Retina (tissue), 1 donor: ENCODE measurements around the gene C3orf18.

Source experiments
- DNase-seq: peaks from one replicate; pipeline ENCODE4 v3.0.0-alpha.2; 2016

C3orf18 gene

DNA sequence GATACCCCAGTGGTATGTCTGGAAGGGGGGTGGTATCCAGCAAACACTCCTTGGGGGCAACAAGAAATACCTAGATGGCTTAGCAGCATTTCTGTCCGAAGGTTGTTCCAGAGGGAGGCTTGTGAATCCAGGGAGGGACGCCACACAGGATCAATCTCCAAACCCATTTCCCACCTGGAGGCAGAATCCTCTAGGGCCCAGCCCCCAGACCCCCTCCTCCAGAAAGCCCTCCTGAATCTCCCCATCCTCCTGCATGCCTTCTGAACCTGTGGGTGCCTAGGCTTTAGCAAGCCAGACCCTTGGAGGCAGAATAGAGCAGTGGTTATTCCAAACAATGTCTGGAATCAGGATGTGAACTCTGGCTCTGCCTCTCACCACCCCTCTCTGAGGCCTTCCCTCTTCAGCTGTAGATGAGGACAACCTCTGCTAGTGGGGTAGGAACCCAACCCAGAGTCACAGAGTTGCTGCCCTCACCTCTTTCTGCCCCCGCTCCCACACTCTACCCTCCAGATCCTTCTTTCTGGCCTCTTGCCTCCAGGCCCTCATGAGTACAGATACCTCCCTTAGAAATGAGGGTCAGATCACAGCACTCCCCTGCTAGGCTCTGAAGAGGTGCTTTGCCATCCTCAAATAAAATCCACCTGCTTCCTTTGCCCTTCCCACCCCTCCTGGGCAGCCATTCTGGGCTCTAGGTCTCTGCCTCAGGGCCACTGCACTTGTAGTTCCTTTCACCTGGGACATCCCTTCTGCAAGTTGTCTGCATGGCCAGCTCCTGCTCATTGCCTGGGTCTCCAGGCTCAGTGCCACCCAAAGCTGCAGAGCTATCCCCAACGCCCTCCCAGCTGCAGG, 35.9 kb upstream of the C3orf18 start:
- no peak for DNase-seq

DNA sequence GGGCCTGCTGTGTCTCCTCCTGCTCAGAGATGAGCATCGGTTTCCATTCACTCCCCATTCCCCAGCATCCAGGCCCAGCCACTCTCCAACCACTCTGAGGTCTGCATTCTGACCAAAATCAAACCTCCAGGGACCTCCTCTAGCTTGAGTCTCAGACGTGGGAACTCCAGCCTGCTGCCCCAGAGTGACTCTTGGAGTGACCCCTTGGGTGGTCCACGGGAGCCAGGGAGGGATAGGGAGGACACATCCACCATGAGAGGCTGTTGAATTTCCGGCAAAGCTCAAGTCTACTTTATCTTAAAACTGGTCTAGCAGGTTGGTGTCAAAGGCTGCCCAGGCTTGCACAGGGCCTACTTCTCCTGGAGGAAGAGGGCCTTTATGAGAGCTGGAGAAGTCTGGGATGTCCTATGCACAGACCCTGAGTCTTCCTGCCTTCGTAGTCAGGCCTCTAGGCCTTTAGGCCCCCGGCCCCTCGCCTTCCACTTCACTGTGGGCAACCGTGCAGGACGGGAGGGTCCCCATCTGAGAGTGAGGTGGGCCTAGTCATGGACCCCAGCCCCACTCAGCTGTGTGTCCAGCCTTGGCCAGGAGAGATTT, 35.1 kb upstream of the C3orf18 start:
- DNase-seq = no peak

DNA sequence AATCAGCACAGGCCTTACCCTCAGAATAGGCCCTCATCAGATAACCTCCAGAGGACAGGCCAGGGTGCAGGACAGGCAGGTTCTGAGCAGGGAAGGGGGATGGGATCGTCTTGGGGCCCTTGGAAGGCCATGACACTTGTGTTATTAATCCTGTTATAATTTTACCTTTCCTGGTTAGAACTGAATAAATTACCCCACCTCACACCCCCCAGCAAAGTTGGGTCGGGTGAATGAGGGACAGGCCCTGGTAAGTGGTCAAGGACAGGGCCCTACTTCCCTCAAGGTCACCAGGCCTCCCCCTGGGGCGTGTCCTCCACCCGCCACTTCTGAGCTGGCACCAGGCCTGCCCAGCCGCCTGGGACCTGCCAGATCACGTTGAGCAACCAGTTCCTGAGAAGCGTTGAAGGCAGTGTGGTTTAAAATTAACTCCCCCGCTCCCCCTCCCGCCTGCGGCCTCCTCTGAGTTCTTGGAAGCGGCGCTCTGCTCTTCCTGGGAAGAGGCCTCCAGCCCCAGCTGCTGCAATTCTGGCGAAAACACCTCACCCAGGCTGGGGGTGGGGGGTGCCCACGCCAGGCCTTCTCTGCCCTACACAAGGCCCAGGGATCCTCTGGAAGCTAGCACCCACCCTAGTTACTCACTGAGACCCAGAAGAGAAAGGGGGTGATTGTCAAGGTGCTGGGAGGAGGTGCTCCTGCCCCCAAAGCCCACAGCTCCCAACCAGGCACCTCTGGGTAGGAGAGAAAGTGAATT, 33.5 kb upstream of the C3orf18 start:
- peak; percentile 90 for DNase-seq

DNA sequence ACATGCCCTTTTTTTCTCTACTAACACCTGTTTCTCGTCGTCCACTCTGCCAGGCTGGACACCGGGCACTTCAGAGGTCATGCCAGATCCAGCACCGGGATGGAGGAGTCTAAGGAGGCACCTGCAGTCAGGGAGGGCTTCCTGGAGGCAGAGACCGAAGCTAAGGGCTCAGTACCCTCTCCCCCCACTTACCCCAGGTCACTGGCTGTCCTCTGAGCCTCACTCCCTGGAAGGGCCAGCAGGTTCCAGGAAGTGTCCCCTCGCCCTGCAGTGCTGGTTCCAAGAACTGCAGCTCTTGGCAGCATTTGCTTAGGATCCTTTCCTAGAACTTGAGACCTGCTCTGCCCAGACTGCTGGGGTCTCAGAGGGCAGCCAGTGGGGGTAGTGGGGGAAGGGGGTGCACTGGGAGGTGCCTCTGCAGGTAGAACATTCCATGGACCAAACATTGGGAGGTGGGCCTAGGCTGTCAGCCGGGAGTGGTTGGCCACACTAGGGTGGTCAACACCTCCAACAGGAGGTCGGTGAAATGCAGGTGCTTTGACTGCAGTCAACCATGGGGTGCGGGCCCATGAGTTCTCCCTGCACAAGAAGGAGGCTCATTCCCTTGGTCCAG, 32.7 kb upstream of the C3orf18 start:
- no peak for DNase-seq

DNA sequence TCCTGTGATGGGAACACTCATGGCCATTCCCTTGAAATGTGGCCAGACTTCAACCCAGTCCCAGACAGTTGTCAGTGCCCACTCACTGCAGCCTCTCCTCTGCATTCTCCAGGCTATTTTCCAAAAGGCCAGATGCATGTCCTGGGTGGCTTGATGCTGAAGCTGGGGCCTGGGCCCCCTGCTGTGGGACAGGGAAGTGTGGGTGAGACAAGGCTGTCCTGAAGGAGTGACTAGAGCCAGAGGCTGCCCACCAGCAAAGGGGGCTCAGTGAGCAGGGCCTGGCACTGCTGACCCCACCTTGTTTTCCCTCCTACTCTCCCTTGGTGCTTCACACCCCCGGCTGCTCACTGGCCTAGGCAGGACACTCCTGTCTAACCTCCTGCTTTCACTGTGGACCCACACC, 32.2 kb upstream of the C3orf18 start:
- DNase-seq = no peak

DNA sequence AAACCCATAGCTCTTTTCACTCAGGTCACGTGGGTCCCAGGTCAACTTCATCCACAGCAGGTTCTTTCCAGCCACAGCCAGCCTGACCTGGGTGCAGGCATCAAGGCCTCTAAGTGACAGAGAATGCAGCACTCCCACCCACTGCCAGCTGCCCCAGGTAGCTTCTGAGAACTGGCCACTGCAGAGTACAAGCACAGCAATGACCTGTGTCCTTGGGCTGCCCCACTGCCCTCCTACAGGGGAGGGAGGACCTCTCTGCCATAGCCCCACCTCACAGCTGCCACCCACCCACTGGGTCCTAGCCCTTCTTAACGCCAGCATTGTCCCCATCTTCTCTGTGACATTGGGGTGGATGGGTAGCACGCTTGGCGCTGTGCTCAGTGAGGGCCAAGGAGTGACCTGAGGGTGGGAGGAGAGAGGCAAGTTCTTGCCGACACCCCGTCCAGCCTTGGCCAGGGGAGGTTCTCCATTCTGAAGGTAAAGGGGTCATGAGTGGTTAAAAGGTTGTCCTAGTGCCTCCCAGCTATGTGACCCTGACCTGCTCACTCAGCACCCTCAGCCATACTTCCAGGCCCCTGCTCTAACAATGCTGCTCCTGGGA, 31.7 kb upstream of the C3orf18 start:
- DNase-seq = no peak

DNA sequence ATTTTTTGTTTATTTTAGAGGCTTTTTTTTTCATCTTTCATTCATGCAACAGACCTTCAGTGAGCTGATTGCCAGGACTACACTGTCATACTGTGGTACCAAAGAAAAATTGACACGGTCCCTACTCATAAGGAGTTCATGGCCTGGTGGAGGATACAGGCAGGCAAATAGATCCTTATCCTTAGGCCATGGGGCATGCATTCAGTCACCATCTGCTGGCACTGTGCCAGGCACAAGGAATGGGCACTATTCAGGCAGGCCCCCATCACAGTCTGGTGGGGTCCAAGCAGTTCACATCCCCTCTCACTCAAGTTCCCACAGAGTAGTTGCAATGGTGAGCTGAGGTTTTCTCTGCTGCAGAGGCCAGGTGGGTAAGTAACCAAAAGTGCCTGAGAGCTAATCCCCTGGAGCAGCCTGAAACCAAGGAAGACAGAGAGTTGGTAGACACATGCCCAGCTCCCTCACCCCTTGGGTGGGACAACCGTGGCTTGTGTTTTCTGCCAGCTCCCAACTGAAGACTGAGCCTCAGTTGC, 26.8 kb upstream of the C3orf18 start:
- DNase-seq = no peak

DNA sequence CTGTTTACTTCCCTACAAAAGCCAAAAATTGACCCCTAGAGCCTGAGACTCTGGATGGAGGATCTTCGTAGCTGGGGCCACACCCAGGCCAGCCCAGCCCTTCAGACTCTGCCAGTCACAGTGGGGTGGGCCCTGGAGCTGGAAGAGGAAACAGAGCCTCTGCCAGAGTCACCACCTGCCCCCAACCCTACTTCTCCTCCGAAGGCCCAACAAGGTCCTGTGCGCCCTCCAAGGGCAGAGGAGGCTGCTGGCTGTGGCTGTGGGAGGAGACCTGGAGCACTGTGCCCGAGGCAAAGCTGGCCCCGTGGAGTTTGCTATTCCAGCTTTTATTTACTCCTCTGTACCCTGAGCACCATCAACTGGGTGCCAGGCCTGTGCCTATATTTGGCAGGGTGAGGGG, 25.0 kb upstream of the C3orf18 start:
- no peak for DNase-seq

DNA sequence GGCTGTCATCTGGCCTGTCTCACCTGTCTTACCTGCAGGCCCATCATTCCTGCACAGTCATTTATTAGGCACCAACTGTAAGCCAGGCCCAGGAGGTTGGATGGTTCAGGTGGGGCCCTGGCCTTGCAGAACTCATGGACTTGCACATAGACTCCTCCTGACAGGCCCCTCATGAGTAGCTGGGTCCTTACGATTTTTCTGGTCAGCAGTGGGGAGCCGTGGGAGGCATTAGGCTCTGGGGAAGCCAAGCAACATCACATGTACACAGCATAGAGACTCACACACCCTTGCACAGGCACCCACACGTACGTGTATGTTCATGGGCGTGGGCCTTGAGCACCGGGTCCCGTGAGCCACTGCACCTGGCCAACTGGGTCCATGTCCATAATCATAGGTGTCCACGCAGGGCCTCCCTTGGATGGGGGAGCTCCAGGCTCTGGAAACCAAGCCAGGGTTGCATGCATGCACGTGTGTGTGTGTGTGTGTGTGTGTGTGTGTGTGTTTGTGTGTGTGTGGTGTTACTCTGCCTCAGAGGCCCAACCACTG, 23.7 kb upstream of the C3orf18 start:
- no peak for DNase-seq

DNA sequence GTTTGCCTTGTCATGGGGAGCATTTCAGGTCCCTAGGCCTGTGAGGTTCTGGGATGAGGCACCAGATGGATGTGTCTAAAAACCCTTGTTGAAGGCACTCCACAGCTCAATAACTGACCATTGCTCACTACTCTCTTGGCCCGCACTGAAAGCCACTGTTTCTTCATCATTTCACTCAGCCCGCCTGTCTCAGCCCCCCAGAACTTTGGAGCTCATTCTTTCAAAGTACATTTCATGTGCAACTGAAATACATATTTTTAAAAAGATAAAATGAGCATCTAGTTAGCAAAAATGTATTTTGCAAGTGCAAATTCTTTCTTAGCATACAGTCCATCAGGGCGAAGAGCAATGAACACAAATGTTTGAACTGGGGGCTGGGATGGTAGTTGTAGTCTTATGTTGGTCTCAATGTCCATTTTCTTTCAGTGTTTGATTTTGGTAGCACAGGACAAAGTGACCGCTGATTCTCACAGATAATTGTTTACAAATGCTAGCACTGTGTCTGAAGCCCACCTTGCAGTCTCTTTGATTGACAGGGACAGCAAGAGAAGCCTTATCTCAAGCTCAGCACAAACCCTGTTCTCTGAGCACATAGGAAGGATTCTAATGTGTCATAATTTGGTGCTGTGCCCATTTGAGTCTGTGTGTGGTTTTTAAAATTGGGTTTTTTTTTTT, 21.3 kb upstream of the C3orf18 start:
- DNase-seq = no peak

DNA sequence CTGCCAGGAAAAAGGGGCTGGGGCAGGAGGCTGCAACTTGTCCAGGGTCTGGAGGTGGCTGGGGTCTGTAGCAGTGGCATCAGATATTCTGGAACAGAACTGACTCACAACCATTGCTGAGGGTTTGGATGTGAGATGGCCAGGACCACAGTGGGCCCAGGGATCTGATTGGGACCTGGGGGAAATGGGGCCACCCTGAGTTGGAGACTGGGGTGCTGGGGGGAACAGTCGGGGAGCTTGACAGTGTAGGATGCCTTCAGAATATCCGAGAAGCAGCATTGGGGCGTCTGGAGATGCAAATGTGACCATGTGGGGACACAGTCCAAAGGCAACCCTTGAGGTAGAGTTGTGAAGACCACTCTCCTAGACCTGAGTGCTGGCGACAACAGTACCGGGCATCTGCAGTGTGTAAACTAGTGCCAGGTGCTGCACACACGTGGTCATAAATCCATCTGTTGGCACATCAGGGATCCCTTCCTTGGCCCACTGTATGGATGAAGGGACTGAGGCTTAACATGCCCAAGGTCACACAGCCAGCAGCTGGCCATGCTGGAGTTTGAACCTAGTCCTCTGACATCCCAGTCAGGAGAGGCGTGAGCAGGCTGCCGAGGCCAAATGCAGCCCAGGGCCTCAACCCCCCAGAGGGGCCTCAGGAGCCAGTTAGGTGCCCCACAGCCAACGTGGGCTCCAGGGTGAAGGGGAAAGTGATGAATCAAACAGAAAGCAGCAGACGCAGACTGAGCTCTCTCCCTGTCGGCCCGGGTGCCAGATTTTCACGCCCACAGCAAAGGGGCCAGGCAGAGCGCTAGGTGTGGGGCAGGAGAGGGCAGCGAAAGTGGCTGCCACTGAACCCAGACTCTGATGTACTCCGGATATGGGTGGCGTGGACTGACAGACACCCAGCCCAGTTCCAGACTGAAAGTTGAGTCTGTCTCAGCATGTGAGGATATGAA, 20.5 kb upstream of the C3orf18 start:
- no peak for DNase-seq

DNA sequence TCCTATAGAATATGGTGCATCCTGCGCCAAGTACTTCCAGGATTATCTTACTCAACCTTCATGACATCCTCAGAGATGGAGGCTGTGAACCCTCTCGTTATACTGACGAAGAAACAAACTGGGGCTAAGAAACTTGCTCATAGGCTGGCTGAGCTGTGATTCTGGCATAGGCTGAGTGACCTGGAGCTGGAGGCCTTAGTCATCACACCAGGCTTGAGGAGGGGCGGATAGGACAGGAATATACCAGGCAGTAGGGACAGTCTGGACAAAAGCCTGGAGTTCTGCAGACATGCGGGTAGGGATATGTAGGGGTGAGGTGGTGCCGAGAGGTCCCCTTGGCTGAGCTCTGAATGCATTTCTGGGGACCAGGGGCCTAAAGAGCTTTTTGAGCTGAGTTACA, 19.8 kb upstream of the C3orf18 start:
- DNase-seq = no peak

DNA sequence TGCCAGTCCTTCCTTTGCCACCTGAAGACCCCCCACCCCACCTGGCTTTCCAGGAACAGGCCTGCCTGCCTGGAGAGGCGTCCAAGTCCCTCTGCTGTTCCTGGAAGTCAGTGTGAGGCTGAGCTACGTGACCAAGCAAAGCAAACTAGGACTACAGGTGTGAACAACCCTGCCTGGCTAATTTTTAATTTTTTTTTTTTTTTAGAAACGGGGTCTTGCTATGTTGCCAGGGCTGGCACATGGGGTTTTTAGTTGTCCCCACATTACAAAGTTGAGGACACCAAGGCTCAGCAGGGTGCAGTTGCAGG, 19.2 kb upstream of the C3orf18 start:
- DNase-seq = no peak

DNA sequence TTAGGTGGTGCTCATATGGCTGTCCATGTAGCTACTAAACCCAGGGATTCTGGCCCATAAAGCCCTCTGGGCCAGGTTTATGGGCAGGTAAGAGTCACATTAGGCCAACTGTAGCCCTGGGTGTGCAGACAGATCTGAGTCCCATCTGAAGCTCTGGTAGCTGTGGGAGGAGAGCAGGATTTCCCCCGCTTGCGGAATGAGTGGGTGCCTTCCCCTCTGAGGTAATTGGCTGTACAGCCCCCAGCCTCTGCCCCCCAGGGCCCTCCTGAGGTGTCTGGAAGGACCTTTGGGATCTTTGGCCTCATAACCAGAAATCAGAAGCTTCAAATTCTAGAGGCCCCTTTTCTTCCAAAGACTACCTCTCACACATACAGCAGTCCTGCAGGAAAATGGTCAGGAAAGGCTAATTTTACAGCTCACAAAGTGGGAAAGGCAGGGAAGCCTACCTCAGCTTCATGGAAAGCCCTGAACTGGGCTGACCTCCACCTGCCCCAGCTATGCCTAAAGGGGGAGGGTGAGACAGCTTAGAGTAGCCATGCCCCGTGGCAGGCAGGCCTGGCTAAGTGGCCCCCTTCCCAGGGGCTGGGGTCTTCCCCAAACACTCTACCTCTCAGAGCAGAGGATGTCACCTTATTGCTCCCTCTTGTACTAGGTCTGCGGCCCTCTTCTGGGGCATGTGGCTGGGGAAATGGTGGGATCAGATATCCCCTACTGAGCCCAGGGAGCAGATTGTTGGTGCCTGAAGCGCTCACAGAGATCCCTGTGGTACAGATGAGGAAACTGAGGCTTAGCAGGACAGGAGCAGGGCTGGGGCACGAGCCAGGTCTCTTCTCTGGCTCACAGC, 18.6 kb upstream of the C3orf18 start:
- DNase-seq = no peak

DNA sequence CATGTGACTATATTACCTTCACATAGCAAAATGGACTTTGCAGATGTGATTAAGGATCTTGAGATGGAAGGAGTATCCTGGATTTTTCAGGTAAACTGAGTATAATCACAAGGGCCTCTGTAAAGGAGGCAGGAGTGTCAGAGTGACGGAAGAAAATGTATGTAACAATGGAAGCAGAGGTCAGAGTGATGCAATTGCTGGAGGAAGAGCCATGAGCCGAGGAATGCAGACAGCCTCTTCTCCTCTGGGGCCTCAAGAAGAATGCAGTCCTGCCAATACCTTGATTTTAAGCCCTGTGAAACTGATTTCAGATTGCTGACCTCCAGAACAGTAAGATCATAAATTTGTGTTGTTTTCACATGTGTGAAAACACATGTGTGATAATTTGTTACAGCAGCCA, 16.8 kb upstream of the C3orf18 start:
- no peak for DNase-seq

DNA sequence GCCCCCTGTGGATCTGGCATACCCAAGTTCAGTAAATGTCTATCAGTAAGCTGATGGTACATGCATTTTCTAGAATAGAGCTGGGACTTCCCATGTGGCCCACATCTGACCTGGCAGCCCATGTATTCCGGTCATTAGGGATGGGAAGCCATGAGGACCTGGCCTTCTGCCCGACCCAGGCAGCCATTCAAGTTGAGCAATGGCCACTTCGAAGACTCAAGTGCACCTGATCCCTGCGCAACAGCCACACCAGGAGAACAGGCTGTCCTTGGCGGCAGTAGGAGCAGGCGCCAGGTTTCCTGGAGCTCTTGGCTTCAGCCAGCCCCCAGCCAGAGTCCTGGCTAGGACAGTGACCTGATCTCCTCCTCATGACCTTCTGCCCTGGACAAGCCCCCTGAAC, 16.4 kb upstream of the C3orf18 start:
- DNase-seq = no peak

DNA sequence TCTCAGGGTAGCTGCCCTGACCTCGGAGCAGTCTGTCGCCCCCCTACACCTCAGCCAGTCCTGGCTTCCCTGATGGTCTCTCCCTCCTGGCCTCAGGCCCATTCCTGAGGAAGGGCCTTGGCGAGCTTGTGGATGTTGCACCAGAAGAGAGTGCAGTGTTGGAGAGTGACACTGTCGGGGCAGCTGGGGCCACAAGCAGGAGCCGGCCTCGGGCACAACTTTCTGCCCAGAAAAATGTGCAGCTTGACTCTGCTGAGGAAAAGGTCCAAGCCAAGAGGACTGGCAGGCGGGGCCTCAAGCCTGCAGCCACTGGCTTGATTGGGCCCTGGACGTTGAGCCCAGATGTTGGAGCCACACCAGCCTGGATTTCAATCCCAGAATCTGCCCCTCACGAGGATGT, 14.5 kb upstream of the C3orf18 start:
- DNase-seq = no peak

DNA sequence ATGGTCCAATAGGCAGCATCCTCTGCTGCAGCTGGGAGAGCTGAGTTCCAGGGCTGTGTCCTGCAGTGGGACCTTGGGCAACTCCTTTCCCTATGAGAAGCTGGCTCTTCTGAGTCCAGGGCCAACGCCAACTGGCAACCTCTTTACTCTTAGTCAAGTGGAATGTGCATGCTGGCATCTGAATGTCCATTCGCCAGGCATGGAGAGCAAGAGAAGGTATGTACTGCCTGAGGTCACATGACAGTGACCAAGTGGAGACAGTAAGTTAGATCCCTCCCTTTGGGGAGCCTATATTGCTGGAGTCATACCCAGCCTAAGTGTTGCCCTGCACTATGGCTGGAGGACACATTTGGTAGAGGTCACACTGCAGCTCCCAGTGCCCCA, 13.9 kb upstream of the C3orf18 start:
- no peak for DNase-seq

DNA sequence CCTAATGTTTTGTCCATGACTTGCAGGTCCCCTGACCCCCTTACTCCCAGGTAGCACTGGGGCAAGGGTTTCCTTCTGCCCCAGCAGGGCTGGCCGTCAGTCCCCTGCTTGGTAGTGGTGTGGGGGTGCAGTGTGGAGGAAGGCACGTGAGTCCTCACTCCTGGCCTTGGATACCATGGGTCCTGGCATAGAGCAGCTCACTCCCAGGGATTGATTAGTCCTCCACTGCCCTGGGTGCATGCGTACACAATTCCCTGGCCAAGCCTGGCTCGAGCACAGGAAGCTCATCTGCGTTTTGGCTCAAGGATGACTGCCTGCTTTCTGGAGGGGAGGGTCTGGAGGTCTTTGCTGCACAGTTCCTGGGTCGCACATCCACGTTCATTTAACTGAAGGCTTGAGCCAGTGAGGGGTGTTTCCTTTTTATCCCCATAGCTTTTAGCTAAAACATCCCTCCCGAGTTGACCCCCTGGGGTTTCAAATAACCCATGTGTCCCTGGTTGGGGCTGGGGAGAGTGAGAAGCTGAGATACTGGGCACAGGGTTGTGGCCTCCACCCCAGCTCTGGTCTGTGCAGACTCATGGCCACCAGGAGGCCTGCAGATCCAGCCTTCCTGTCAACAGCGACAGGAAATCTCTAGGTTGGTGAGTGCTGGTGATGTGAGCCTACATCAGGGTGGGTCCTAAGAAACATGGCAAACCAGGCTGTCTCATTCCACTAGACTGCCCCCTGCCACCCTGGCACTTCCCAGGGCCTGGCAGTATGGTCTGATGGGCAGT, 13.3 kb upstream of the C3orf18 start:
- DNase-seq = no peak
